ENCODE results near the gene PRPF6. TPM values are rescaled to one million over a fixed set of nuclear protein-coding genes. Genes with fewer than 3 reads are reported as not detected.
A peak's percentile ranks its signal among the peaks of the same experiment; 100 is the strongest.

PRPF6 gene
- total and polyA plus RNA-seq, 2 of the 13 experiments (the other 11 are each of a cell fraction or from before 2014, with no cell fraction given) = 63.7 to 101 TPM

- TF ChIP-seq POLR2G (IDR thresholded peaks at IDR 0.05; ENCODE audit: low read depth, low read length) (peak; percentile 36; the same call in 1 of the 2 replicates), HNRNPL (IDR thresholded peaks at IDR 0.05; ENCODE audit: low read depth, low read length) (peak; percentile 82), ZBTB25 (CRISPR knock-in tag; IDR thresholded peaks at IDR 0.05) (peak; percentile 90), ZNF501 (CRISPR knock-in tag; IDR thresholded peaks at IDR 0.05) (peak; percentile 94), ONECUT2 (CRISPR knock-in tag; IDR thresholded peaks at IDR 0.05) (no peak), SRF (IDR thresholded peaks at IDR 0.05; ENCODE audit: low read depth, low read length) (peak; percentile 48; the same call in 1 of the 2 replicates), CREB3 (CRISPR knock-in tag; IDR thresholded peaks at IDR 0.05) (0 out of 2 replicates have a peak, but pooled peaks have one; percentile 80), IKZF4 (CRISPR knock-in tag; IDR thresholded peaks at IDR 0.05; ENCODE audit: borderline replicate concordance, low read depth, not compliant biosample characterization) (peak; percentile 34), ZBTB8A (CRISPR knock-in tag; IDR thresholded peaks at IDR 0.05; ENCODE audit: borderline replicate concordance, low read depth) (peak; percentile 99), ZFP1 (CRISPR knock-in tag; IDR thresholded peaks at IDR 0.05) (peak; percentile 77; the same call in 1 of the 2 replicates), SMC3 (IDR thresholded peaks at IDR 0.05; ENCODE audit: low read length) (peak; percentile 76; the same call in 1 of the 2 replicates), EEA1 (CRISPR knock-in tag; IDR thresholded peaks at IDR 0.05; ENCODE audit: borderline replicate concordance) (peak; percentile 97; the same call in 1 of the 2 replicates), ZBTB40 (IDR thresholded peaks at IDR 0.05) (no peak), ZBTB40 (CRISPR knock-in tag; IDR thresholded peaks at IDR 0.05) (peak; percentile 48), NFE2L2 (IDR thresholded peaks at IDR 0.05; ENCODE audit: low read length) (no peak), MATR3 (CRISPR knock-in tag; IDR thresholded peaks at IDR 0.05) (no peak), ZNF333 (CRISPR knock-in tag; IDR thresholded peaks at IDR 0.05; ENCODE audit: borderline replicate concordance) (peak; percentile 38; the same call in 1 of the 2 replicates), ZNF75D (CRISPR knock-in tag; IDR thresholded peaks at IDR 0.05; ENCODE audit: borderline replicate concordance) (no peak)
These were observed 7.1 kb upstream of the PRPF6 start (continued) for GRCh38 chr20:63973636-63974401.

Measured in HepG2 (cell line).